GM21515 (cell line): ENCODE measurements around the gene PPP1R10.

Source experiments
- ATAC-seq: cut with Tn5 transposase; IDR thresholded peaks from one replicate; pipeline ENCODE4 v1.9.1; 2021; ENCODE audit not compliant: unreplicated experiment

Gene PPP1R10

DNA sequence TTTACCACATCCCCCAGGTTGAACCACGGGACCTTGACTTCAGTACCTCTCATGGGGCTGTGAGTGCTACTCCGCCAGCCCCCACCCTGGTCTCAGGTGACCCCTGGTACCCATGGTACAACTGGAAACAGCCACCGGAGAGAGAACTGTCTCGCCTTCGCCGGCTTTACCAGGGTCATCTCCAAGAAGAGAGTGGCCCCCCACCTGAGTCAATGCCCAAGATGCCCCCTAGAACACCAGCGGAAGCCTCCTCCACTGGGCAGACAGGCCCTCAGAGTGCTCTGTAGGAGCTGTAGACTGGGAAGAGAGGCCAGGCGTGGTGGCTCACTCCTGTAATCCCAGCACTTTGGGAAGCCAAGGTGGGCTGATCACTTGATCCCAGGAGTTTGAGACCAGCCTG is 8.5 kb upstream of the PPP1R10 start:
- ATAC-seq, result no peak

DNA sequence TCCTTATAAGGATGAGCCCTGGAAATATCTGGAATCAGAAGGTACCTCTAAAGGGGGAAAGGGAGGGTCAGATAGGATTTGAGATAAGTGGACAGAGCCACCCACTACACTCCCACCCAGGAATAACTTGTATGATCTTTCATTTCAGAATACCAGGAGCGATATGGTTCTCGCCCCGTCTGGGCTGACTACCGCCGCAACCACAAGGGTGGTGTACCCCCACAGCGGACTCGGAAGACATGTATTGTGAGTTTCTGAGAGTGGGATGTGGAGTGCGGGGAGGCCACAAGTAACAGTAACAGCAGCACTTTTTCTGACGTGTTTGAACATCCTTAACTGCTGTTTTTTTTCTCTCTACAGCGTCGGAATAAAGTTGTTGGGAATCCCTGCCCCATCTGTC is 2.5 kb upstream of the PPP1R10 start:
- no peak for ATAC-seq

GRCh38 chr6:30618270-30618797 is 1.3 kb upstream of the PPP1R10 start:
- ATAC-seq, result no peak

- ATAC-seq, result peak; percentile 62
Observed at GRCh38 chr6:30617565-30618269, 674 bp upstream of the PPP1R10 start, which contains the start of gene MRPS18B. Gene MRPS18B (plus strand): TSS chr6:30617840. CDS start chr6:30617866, 26 bp downstream.

DNA sequence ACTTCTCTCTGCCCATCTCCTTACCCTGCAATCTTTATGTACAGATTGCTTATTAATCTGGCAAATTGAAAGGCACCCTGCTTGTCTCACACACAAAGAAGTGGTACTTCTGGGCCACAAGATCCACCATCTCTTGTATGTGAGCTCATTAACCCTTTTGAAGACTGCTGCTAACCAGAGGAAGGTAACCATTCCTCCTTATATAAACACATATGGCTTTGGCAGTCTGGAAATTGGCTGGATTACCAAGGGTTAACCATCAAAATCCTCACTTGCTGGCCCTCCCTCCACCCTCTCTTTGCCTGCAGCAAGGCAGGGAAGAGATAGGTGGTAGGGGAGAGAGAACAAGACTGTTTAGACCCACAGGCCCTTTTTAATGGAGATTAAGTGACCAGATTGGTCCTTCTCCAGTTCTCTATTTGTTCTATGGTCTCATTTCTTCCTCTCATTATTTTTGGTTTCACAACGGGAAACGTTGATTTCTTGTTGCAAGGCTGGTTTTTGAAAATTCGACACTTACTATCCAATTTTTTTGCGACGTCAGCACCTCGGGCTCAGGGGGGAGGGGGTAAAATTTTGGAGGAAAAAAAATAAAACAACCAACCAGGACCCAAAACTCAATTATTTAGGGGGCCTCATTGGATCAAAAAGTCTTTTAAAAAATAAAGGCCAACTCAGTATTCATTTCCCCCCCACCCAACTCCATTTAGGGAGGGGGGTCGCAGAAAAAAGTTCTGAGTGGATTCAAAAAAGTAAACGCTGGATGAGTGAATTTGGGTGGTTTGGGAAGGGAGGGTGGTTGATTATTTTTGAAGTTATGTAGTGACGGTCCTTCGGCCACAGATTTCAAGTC is 859 bp downstream of the PPP1R10 start:
- ATAC-seq, result no peak

DNA sequence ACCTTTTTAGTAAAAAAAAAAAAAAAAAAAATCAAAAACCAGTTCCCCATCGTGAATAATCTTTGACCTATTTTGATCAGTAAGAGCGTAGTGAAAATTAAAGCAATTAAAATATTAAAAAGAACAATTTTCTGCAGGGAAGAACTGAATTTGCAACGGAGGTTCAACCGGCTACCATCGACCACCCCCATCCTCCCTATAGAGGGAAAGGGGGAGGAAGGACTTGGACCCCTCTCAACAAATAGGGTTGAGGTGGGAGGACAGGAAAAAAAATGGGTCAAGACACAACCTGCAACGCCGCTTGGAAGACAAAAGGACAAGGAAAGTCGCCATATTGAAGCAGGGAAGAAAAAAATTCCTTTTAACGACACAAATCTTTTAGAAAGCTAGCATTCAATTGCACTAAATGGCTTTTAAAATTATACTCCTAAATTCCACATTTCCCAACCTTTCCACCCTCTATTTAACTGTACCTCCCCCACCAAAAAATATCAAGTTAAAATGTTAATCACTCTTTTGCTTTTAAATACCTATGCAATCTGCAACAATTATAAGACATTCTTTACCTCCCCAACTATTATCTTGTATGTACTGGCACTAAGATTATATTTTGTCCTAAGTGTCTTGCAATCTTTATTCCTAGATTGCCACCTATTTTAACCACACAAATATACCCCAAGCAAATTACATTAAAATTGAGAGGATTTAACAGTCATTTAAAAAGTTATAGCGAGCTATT is 1.7 kb downstream of the PPP1R10 start:
- no peak for ATAC-seq

GRCh38 chr6:30614843-30615218 is 2.2 kb downstream of the PPP1R10 start:
- ATAC-seq, result peak; percentile 39

- ATAC-seq, result no peak
Observed at GRCh38 chr6:30614044-30614842, 2.8 kb downstream of the PPP1R10 start.

DNA sequence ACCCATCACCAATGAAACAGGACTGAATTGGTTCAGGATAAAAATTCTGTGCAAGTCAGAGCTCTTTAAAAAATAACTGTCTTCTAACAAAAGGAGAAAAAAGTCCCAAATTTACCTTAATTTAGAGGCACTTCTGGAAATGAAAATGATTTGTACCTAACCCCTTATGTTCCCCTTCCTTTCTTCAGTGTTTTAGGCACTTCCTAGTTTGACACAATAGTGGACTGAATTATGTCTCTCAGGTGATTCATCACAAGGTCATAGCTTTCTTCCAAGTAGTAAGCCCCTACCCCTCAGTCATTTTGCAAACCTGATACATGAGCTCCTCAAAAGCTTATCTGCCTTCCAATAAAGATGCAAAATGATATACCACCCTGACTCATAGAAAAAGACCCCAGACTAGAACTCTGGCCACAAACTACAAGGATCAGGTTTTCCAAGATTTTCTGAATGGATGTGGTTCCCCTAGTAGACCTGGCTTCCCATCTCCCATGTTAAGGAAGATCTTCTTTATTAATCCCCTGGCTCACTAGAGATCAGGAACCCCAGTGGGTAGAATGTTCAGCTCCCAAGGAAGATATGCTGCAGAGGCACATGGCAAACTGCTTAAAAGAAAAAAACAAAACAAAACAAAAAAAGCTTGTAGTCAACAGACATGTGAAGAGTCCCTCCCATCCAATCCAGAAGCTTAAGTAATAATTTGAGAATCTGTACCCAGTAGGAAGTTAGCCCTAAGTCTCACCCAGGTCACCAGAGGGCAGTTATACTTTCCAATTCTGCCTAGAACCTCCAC is 3.6 kb downstream of the PPP1R10 start:
- no peak for ATAC-seq

DNA sequence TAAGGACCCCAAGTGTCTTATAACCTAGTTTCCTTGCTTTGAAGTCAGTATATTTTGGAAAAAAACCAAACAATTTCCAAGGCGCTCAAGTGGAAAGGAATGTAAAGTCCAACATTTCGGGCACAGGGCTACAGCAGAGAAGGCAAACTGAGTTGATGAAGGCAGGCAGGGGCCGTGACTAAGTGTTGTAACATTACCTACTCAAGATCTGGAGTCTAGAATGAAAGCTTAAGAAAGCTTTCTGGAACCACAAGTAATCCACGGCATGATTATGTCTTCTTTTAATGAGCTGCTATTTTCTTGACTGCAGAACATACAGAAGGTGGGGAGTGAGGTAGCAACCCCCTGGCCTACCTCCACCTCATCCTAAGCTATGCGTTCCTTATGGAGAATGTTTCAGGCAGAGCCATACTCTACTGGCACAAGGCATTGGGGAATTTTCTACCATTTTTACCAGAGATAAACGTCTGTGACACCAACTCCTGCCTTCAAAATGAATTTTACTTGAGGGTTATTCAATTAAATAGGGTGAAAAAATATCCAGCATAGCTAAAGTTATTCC is 4.3 kb downstream of the PPP1R10 start:
- no peak for ATAC-seq

GRCh38 chr6:30612213-30612612 is 4.8 kb downstream of the PPP1R10 start:
- ATAC-seq, result no peak

- ATAC-seq, result no peak
Observed at GRCh38 chr6:30611856-30612194, 5.2 kb downstream of the PPP1R10 start.

DNA sequence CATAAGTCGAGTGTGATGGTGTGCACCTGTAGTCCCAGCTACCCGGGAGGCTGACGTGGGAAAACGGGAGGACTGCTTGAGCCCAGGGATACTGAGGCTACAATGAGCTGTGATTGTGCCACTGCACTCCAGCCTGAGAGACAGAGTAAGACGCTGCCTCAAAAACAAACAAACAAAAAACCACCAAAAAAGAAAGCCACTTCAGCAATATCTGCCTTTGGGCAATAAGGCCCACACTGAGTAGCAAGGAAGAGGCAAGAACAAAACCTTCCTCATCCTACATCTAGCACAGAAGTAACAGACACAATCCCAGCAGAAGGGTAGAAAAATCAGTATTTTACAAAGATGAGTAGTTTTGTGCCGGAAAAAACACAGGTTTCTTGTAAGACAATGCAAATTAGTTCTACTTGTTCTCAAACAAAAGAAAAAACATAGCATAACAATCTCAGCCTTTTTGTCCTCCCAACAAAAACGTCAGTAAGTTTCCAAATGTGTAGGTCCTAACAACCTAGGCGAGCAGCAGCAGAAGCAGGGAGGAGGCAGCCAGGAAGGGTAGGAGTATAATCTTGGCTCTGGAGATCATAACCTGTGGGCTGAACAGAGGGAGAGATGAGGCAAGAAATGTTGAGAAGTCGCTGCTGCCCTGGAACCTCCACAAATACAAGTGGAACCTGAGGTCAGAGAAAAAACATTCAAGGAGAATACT is 5.7 kb downstream of the PPP1R10 start:
- no peak for ATAC-seq

- no peak for ATAC-seq
Observed at GRCh38 chr6:30610065-30610464, 7.0 kb downstream of the PPP1R10 start.

GRCh38 chr6:30603961-30604360 is 13.1 kb downstream of the PPP1R10 start:
- no peak for ATAC-seq

DNA sequence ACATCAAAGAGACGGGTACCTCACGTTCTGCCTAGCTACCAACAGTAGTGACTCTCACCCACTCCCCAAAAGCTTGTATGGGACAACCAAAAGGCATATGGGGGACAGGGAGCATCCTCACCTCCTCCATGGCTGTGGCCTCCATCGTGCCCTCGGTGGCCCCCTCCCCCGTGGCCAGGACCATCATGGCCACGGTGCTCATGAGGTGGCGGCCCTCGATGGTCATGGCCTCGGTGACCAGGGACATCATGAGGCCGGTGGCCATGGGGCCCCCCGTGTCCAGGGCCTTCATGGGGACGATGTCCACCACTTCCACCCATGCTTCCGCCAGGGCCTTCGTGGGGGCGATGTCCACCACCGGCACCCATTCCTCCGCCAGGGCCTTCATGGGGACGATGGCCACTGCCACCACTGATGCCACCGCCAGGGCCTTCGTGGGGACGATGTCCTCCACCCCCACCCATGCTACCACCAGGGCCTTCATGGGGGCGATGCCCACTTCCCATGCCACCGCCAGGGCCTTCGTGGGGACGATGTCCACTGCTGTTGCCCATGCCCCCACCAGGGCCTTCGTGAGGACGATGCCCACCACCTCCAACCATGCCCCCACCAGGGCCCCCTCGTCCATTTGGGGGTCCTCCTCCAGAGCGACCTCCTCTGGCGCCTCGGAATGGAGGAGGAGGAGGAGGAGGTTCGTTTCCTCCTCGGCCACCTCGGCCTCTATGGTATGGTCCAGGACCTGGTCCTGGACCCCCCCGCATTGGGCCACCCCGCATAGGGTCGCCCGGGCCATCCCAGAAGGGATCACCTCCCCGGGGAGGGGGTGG is 15.0 kb downstream of the PPP1R10 start:
- no peak for ATAC-seq

DNA sequence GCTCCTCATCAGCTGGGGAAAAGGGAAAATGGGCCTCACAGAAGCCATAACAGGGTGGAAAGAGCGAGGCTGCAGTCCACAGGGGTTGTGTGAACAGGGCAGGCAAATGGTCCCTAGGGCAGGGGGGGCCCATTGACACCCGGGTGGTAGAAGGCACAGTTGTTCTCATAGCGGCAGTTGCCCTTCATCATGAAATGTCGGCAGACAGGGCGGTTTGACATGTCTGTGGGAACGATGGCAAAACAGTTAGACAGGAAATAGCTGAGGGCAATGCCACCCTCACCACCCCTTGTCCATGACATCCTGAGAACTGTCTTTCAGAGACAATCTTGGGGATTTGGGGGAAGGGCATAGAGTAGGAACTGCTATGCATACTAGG is 15.6 kb downstream of the PPP1R10 start:
- ATAC-seq, result no peak

DNA sequence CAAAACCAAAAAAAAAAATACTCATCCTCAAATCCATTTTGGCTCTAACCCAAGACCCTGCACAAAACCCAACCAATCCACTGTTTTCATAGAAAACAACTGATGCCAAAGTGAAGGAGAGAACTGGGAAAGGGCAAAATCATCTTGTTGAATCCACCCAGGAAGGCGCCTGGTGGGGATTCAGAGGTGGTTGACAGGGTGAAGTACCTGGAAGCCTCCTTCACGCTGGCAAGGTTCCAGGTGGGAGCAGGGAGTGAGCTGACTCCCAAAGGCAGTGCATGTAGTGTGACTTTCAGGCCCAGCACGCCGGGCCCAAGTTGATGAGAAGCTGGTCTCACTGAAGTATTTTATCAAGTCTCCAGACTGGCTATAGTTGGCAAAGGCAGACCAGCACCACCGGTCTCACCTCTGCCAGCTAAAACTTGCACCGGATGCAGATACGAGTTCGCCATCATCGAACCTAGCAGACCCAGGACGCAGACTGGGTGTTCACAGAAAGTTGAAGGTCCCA is 16.5 kb downstream of the PPP1R10 start:
- no peak for ATAC-seq
